ENCODE results near the gene C11orf52. TPM values are rescaled to one million over a fixed set of nuclear protein-coding genes. Genes with fewer than 3 reads are reported as not detected.

The C11orf52 gene
- total RNA-seq, 2 donors from 2014 or later: not detected

- no peak for ATAC-seq
- peak overlapping the region; percentile 90 to 97 for H3K27ac Mint-ChIP-seq
- H3K9me3 Mint-ChIP-seq: no peaks in the 10 kb centered on the region
- no peak for DNase-seq (ENCODE audit: low spot score in 2 of 2)
- H3K36me3 Mint-ChIP-seq: peaks cover 0 to 14% of the 10 kb centered on the region in 2 donors
Observed at GRCh38 chr11:111945198-111945597, 26.5 kb downstream of the C11orf52 start.

- ATAC-seq (no peak), DNase-seq (ENCODE audit: low spot score in 2 of 2) (no peak)
- Mint-ChIP-seq H3K9me3 (no peaks in the 10 kb centered on the region), H3K36me3 (peaks cover 0 to 15% of the 10 kb centered on the region in 2 donors), H3K27ac (no peak overlapping the region)
Observed at GRCh38 chr11:111946499-111946898, 27.8 kb downstream of the C11orf52 start.

GRCh38 chr11:111947143-111947542 lies 28.4 kb downstream of the C11orf52 start:
- DNase-seq (ENCODE audit: low spot score in 2 of 2) (no peak), ATAC-seq (no peak)
- Mint-ChIP-seq H3K27ac (no peak overlapping the region), H3K36me3 (peaks cover 0 to 19% of the 10 kb centered on the region in 2 donors), H3K9me3 (no peaks in the 10 kb centered on the region)

GRCh38 chr11:111949519-111950426 lies 31.1 kb downstream of the C11orf52 start:
- H3K27ac Mint-ChIP-seq: peak overlapping the region in 1 of 2 donors; percentile 5
- ATAC-seq (no peak), DNase-seq (ENCODE audit: low spot score in 2 of 2) (no peak)
- H3K9me3 Mint-ChIP-seq: no peaks in the 10 kb centered on the region
- peaks cover 0 to 12% of the 10 kb centered on the region in 2 donors for H3K36me3 Mint-ChIP-seq

GRCh38 chr11:111951565-111951964 lies 32.9 kb downstream of the C11orf52 start:
- DNase-seq (ENCODE audit: low spot score in 2 of 2) (no peak), ATAC-seq (no peak)
- H3K27ac Mint-ChIP-seq: no peak overlapping the region
- H3K36me3 Mint-ChIP-seq: peaks cover 0 to 5% of the 10 kb centered on the region in 2 donors
- H3K9me3 Mint-ChIP-seq: no peaks in the 10 kb centered on the region

GRCh38 chr11:111954154-111954553 lies 35.4 kb downstream of the C11orf52 start:
- peaks cover 0 to 11% of the 10 kb centered on the region in 2 donors for H3K36me3 Mint-ChIP-seq
- no peak overlapping the region for H3K27ac Mint-ChIP-seq
- H3K9me3 Mint-ChIP-seq: no peaks in the 10 kb centered on the region
- no peak for ATAC-seq
- DNase-seq (ENCODE audit: low spot score in 2 of 2): no peak

- H3K27ac Mint-ChIP-seq: peak overlapping the region in 1 of 2 donors; percentile 59
- no peak for ATAC-seq
- H3K9me3 Mint-ChIP-seq: no peaks in the 10 kb centered on the region
- no peak for DNase-seq (ENCODE audit: low spot score in 2 of 2)
- peaks cover 0 to 6% of the 10 kb centered on the region in 2 donors for H3K36me3 Mint-ChIP-seq
Observed at GRCh38 chr11:111957663-111958444, 39.1 kb downstream of the C11orf52 start.

GRCh38 chr11:111960916-111961315 lies 42.2 kb downstream of the C11orf52 start:
- Mint-ChIP-seq H3K9me3 (no peaks in the 10 kb centered on the region), H3K36me3 (peaks cover 0 to 6% of the 10 kb centered on the region in 2 donors), H3K27ac (no peak overlapping the region)
- ATAC-seq: peak in 1 of 2 donors; percentile 36
- no peak for DNase-seq (ENCODE audit: low spot score in 2 of 2)

- DNase-seq (ENCODE audit: low spot score in 2 of 2) (no peak), ATAC-seq (no peak)
- no peak overlapping the region for H3K27ac Mint-ChIP-seq
- H3K36me3 Mint-ChIP-seq: peaks cover 0 to 6% of the 10 kb centered on the region in 2 donors
- no peaks in the 10 kb centered on the region for H3K9me3 Mint-ChIP-seq
Observed at GRCh38 chr11:111961389-111962300, 42.9 kb downstream of the C11orf52 start.

GRCh38 chr11:111963931-111964340 lies 45.2 kb downstream of the C11orf52 start:
- no peaks in the 10 kb centered on the region for H3K9me3 Mint-ChIP-seq
- H3K27ac Mint-ChIP-seq: no peak overlapping the region
- DNase-seq (ENCODE audit: low spot score in 2 of 2): no peak
- peak; percentile 59 to 89 for ATAC-seq
- H3K36me3 Mint-ChIP-seq: peaks cover 0 to 7% of the 10 kb centered on the region in 2 donors

- H3K9me3 Mint-ChIP-seq: no peaks in the 10 kb centered on the region
- peak overlapping the region in 1 of 2 donors; percentile 23 for H3K27ac Mint-ChIP-seq
- DNase-seq (ENCODE audit: low spot score in 2 of 2) (no peak), ATAC-seq (no peak)
- H3K36me3 Mint-ChIP-seq: peaks cover 0 to 7% of the 10 kb centered on the region in 2 donors
Observed at GRCh38 chr11:111966678-111967077, 48.0 kb downstream of the C11orf52 start.

- DNase-seq (ENCODE audit: low spot score in 2 of 2) (no peak), ATAC-seq (no peak)
- no peak overlapping the region for H3K27ac Mint-ChIP-seq
- H3K9me3 Mint-ChIP-seq: no peaks in the 10 kb centered on the region
- H3K36me3 Mint-ChIP-seq: peaks cover 0 to 7% of the 10 kb centered on the region in 2 donors
Observed at GRCh38 chr11:111967649-111968048, 48.9 kb downstream of the C11orf52 start.

- H3K27ac Mint-ChIP-seq: no peak overlapping the region
- no peaks in the 10 kb centered on the region for H3K9me3 Mint-ChIP-seq
- ATAC-seq: no peak
- no peak for DNase-seq (ENCODE audit: low spot score in 2 of 2)
- H3K36me3 Mint-ChIP-seq: peaks cover 0 to 7% of the 10 kb centered on the region in 2 donors
Observed at GRCh38 chr11:111969344-111969743, 50.6 kb downstream of the C11orf52 start.

GRCh38 chr11:111974446-111974845 lies 55.7 kb downstream of the C11orf52 start:
- H3K9me3 Mint-ChIP-seq: no peaks in the 10 kb centered on the region
- ATAC-seq: no peak
- no peaks in the 10 kb centered on the region for H3K36me3 Mint-ChIP-seq
- no peak for DNase-seq (ENCODE audit: low spot score in 2 of 2)
- no peak overlapping the region for H3K27ac Mint-ChIP-seq

- Mint-ChIP-seq H3K9me3 (no peaks in the 10 kb centered on the region), H3K27ac (no peak overlapping the region), H3K36me3 (no peaks in the 10 kb centered on the region)
- ATAC-seq (no peak), DNase-seq (ENCODE audit: low spot score in 2 of 2) (no peak)
Observed at GRCh38 chr11:111975076-111975806, 56.5 kb downstream of the C11orf52 start.

Measured in activated naive CD4-positive, alpha-beta T cell treated with anti-CD3 and anti-CD28 coated beads, Interleukin-2, amount 50 U/mL, for 72 hours (primary cell).